ENCODE results near the gene GABRG3.

GABRG3 gene

DNA sequence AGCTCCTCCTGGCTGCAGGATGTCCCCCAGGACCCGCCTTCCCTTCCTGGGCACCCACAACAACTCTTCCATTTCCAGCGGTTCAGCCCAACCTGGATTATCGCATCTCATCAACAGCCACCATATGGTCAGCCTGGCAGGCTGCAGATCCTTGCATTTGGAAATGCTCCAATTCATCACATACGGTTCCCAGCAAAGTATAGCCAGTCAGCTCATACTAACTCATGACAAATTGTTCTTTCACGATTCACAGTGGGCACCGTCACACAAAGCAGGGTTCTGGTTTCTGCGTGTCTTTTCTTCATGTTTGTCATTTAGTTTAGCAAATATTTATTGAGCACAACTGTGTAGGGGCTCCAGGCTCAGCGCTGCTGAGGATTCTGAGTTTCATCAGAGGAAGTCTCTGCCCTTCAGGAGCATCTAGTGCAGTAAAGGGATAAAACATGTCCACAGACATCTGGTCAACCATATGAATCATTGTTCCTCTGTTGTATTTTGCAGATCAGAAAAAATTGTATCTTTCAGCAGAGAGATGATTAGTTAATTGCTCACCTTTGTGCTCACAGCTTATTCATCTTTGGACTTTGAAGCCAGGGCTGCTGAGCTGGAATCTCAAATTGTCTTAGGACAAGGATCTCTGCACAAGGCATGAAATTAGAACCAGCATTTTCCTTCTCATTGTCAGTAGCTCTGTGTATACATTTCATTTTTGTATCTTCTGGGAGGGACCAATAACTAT is 125.1 kb downstream of the GABRG3 start:
- peak; percentile 13 to 20 for DNase-seq (ENCODE audit: low read depth in 2 of 2)

DNA sequence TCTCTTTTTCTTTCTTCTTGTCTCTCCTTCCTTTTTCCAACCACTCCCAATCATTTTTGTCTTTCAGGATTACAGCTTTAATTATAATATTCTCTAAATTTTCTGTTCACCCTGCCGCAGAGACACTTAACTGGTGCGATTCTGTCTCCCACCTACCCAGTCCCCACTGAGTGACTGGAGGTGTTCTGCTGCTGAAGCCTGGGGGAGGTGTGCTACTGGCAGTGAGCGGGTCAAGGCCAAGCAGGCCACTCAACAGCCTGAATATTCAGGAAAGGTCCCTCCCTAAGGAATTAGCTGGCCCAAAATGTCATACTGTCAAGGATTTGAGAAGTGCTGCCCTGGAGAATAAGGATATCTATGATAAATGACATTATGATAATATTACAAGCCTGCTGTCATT is 126.5 kb downstream of the GABRG3 start:
- DNase-seq (ENCODE audit: low read depth in 2 of 2), result no peak

DNA sequence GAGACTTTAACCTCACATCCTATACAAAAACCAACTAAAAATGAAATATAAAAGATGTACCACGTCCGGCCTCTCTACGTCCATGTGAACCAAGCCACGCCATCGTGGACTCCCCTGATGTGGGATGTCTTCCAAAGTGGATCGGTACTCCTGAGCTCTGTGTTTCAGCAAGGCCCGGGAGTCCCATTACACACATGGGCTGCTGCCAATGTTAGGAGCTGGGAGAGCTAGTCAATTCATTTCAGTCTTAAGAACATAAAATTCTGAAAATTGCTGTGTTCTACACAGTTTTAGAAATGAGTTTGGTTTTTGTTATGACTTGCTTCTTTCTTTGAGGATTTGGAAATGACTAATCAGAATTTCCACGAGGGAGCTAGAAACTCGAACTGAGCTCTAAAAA is 131.0 kb downstream of the GABRG3 start:
- no peak for DNase-seq (ENCODE audit: low read depth in 2 of 2)

DNA sequence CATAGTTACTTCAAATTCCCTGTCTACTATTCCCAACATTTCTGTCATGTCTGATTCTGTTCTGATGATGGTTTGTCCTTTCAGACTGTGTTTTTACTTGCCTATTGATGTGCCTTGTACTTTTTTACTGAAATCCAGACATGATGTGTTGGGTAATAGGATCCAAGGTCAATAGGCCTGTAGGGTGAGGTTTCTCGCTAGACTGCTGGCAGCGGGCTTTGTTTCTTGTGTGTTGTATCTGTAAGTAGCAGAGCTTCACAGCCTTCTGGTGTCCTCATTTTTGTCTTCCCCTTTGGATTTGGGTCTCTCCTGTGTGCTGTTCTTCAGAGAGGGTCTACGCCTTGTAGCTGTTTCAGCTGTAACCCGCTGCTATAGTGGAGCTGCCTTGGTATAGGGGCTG is 140.3 kb downstream of the GABRG3 start:
- DNase-seq (ENCODE audit: low read depth in 2 of 2), result no peak

DNA sequence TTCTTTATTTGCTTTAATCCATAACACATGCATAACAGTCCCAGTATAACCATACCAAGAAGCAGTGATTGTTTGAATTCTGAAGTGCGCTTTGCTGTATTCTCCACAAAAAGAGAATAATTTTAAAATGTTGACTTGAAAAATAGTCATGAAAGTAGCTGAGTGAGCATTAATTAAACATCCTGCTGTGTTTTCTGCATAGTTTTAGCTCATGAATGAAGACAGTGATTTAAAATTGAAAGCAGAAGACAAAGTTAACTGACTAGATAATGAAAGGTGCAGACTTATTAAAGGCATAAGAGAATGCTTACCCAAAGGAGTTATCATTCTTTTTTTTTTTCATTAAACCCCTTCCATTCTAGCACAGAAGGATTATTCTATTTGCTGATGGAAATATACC is 143.5 kb downstream of the GABRG3 start:
- no peak for DNase-seq (ENCODE audit: low read depth in 2 of 2)

DNA sequence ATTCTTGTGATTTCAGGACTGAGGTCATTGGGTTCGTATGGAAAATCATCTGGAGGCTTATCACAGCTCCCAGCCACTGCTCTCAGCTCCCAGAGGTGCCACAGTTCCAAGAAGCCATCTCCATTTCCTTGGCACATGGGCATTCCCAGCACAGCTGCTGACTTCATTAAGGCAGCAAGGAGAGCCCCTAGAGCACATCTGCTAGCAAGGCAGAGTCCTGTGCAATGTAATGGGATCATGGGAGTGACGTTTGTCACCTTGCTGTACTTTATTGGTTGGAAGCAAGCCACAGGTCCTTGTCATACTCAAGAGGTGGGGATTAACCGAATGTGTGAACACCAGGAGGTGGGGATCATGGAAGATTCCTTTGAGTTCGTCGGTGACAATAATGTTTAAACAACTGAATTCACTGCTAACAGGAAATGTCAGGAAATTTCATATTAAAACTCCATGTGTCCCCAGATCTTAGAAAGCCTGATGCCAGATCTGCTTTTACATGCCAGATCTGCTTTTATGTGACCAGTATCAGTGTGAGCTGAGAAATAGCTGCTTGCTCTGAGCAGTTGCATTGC is 148.8 kb downstream of the GABRG3 start:
- no peak for DNase-seq (ENCODE audit: low read depth in 2 of 2)

DNA sequence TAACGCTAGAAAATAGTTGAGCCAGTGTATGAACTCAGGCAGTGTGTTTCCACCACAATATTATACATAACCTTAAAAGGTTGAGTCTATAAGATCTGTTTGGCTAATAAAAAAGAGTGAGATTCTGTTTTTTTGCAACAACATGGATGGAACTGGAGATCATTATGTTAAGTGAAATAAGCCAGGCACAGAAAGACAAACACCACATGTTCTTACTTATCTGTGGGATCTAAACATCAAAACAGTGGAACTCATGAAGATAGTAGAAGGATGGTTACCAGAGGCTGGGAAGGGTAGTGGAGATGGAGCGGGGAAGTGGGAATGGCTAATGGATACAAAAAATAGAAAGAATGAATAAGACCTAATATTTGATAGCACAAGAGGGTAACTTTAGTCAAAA is 150.7 kb downstream of the GABRG3 start:
- DNase-seq (ENCODE audit: low read depth in 2 of 2), result no peak

DNA sequence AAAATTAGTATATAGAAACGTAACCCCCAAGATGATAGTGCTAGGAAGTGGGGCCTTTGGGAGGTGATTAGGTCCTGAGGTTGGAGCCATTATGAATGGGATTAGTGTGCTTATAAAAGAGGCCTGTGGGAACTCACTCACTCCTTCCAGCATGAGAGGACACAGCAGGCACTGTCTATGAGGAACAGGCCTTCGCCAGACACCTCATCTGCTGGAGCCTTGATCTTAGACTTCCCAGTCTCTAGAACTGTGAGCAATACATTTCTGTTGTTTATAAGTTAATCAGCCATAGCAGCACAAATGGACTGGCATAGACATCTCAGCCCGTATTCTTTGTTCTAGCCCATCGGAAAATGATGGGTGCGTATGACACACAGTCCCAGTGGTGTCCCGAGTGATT is 152.3 kb downstream of the GABRG3 start:
- no peak for DNase-seq (ENCODE audit: low read depth in 2 of 2)

DNA sequence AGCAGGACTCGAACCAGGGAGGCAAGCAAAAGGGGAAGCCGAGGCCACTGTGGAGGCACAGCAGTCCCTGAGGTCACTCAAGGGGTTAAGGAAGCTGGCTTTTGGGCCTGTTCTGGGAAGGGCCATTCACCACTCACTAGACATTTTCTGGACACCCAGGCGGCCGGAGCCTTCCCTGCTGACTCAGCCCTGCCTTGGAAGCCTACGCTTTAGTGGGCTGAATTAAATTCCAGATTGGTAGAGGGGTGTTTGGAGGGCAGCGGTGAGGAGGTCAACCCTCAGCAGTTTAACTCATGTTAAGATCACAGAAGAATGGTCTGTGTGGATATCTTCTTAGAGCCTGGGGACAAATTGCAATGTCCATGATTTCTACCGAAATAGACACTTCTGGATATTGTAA is 152.8 kb downstream of the GABRG3 start:
- no peak for DNase-seq (ENCODE audit: low read depth in 2 of 2)

DNA sequence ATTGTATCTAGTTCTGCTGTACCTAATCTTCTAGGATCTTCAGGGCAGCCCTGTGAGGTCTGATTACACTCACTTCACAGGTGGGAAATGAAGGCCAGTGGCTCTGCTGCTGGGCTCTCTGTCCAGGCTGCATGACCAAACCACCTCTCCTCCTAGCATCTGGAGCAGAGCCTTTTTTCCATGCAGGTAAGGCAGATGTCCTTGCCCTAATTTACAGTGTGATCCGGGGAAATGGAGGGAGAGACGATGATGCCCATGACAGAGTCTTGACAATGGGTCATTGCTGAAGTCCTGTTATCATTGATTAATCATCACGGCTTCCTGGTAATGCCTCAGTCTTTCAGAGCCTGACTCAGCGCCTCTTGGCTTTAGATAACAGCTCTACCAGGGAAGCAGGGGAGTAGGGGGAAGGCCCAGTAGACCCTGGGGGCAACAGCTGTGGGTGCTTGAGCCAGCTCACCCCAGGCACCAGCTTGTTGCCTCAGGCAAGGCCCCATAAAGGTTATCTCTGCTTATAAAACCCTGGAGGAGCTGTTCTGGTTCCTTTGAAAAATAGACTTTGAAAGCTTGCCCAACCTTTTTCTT is 153.4 kb downstream of the GABRG3 start:
- no peak for DNase-seq (ENCODE audit: low read depth in 2 of 2)

DNA sequence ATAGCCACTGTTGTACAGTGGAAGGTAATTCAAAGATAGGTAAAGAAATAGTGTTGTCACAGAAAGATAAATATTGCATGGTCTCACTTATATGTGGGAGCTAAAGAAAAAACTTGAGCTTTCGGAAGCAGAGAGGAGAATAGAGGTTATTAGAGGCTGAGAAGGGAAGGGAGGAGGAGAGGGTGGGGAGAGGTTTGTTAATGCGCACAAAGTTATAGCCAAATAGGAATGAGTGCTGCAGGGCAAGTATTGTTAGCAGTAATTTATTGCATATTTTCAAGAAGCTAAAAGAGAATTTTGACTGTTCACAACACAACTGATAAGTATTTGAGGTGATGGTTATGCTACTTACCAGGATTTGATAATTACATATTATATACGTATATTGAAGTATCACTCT is 154.2 kb downstream of the GABRG3 start:
- no peak for DNase-seq (ENCODE audit: low read depth in 2 of 2)

DNA sequence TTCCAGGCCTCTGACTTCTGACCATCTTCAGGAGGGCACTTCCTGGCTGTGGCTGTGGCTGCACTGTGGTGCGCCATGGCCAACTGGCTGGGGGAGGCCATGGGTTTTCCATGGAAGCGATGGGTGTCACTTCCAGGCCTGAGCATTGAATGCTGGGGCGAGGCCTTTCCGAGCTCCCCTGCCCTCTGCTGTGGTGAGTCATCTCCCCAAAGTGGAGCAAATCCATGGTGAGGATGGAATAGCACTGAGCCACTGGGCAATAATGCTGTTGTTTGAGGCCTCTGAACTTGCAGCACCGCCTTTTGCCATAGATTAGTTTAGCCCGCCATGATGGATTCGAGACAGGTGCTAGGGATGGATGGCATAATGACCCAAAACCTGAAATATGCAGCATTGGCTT is 155.5 kb downstream of the GABRG3 start:
- DNase-seq (ENCODE audit: low read depth in 2 of 2), result no peak

DNA sequence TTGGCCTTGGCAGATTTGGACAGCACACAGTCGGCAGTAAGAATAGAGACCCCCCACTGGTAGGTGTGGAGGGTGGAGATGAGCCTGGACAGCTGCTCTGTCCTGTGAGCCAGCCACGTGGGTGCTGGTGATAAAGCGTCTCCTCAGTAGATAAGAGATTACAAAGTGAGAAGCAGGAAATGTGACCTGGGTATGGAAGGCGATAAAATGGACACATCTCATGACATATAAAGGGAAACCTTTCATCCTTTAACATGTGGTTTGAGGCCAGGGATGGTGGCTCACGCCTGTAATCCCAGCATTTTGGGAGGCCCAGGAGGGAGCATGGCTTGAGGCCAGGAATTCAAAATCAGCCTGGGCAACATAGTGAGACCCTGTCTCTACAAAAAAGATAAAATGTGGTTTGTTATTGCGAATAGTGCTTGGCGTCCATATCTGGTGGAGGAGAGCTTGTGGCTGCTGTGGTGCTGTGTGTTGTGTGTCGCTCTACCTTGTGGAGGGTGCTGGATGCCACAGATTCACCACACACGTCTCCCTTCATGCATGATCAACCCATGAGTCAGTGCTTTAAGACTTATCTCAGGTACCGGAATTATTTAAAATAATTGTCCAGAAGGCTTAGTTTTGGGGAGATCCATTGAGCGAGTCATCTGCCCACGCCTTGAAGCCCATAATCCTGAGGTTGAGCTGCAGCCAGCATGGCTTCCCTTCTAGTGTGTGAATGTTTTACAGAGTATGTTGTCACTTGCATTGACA is 157.0 kb downstream of the GABRG3 start:
- no peak for DNase-seq (ENCODE audit: low read depth in 2 of 2)

DNA sequence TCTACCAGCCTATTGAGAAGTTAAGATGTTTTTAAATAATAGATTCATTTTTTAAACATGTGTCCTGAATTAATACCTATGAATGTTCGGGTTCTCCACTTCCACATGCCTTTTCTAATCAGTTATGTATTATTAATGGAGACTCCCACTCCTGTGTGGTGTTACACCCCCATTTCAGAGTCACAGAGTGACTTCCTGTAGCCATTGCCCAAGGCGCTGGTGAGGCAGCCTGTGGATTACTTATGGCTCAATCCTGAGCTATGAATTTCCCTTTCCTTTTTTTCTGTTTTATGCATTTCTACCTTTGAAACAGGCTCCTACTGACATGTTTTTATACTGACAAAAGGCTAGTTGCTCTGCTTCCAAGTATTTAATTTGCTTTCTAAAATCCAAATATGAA is 162.3 kb downstream of the GABRG3 start:
- DNase-seq (ENCODE audit: low read depth in 2 of 2), result no peak

DNA sequence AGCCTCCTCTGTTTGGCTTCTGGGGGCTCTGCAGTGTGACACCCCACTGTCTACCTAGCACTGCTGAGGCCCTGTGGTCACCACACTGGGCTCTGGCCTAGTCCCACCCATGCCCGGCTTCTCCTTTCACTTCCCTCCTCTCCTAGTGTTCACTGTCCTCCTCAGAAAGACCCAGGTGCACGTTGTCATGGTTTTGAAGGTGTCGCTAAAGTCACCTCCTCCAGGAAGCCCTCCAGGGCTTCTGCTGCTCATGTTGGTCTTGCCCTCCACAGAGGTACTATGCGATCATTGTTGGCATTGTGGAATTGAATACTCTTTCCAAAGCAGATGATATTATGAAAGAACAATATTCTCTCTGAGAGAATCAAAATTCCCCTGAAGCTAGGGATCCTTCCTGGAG is 163.5 kb downstream of the GABRG3 start:
- DNase-seq (ENCODE audit: low read depth in 2 of 2), result no peak

DNA sequence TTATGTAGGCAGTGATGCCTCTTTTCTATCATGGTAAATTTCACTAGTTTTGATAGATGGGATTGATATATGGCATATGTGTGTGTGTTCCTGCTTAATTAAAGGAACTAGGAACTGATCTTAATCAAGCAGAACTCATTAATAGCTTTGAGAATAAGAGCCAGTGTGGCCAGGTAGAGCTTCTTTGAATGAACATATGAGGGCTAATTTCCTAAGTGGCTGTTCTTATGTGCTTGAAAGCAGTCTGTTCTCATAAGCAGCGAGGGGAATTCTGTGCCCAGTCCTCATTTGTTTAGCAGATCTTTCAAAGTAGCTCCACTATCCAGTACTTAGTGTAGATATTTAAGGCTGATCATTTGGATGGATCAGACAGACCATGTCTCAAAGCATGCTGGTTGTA is 164.2 kb downstream of the GABRG3 start:
- DNase-seq (ENCODE audit: low read depth in 2 of 2), result no peak

DNA sequence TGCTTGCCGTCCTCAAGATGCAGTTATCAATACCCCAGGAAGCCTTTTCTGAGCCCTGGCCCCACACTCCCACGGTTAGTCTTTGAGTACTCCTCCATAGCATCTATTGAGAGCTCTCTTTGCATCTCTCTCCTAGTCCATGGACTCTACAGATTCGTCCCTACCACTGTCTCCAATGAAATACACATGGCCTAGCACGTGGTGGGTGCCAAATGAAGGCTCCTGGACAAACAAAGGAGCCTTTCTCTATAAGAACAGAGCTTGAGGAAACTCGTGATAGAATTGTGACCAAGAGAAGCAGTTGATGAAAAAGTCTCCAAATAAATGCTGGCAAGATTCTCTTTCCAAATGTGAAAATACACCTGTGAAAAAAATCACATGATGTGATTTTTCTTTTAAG is 166.1 kb downstream of the GABRG3 start:
- DNase-seq (ENCODE audit: low read depth in 2 of 2), result no peak

DNA sequence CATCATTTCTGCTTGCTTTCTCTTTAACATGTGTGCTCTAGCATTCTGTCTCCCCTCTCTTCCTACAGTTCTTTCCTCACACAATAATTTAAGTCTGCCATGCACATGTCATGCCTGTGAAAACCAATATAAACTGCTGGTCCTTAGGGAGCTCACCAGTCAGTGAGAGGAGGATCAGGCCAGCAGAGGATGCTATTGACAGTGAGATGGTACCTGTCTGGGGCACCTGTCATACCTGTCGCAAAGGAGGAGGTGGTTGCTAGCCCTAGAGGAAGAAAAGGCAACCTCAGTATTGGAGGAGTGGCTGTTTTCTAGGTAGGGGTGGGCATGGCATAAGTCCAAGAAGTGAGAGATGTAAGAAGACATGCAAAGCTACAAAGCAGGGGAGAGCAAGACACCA is 194.6 kb downstream of the GABRG3 start:
- DNase-seq (ENCODE audit: low read depth in 2 of 2), result no peak

DNA sequence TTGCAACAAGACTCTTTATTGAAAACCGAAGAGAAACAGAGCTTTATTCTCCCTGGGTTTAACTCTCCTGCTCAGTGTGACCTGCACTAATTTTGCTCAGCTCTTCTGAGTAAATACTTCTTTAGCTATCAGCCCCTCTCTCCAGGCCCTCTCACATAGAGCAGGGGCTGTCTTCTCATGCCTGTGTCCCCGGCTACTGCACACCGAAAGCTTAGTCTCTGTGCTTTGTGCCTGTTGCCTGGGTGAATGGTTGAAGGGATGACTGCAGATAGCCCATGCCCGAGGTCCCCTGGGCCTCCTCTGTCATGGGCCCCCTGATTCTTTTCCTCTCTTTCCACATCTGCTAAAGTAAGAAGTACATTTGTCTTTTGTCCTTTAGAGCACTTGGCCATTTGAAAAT is 195.9 kb downstream of the GABRG3 start:
- DNase-seq (ENCODE audit: low read depth in 2 of 2), result no peak

DNA sequence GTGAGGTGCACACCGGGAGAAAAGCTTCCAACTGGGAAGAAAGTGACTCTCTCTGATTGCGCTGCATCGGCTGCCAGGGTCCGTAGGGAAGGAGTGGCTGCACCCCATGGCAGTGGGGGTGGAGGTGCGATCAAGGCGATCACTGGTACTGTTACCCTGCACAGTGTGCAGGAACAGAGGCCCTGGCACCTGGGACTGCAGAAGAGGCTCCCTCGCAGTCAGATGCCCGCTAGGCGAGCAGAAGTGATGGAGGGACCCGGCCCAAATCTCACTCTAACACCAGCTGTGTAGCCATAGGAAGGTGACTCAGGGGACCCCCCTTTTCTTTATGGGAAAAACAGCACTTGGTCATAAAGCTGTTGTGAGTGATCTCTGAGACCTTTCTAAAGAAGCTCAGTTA is 196.8 kb downstream of the GABRG3 start:
- no peak for DNase-seq (ENCODE audit: low read depth in 2 of 2)

DNA sequence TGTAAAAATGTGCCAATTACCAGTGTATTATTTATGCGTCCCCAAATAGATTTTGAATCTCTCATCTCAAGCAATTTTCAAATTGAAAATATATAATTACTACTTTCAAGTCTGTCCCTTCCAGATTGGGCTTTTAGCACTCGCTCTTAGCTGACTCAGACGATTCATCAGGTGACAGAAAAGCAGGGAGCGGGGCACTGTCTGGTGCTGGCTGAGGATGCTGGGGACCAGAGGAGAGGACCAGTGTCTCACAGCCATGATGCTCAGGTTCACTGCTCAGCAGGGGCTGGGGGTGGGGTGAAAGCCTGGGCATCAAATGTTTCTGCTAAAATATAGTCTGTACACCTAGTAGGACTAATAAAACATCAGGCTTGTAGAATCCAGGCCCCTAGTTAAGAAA is 199.9 kb downstream of the GABRG3 start:
- no peak for DNase-seq (ENCODE audit: low read depth in 2 of 2)

DNA sequence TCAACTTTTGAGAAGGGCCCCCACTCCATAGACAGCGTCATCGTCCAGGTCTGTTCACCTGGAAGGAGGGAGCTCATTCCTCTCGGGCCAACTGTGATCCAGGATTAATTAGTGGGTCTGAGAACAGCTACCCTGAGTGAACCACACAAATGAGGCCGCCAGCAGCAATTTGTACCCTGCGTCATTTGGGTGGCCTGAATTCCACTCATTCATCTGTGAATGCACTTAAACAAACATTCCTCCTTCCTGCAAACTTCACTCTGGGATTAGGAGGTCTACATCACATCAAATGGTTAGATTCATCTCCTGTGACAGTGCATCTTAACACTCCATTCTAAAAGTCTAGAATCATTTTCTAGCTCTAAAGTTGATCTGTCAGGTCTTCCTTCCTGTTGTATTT is 201.8 kb downstream of the GABRG3 start:
- DNase-seq (ENCODE audit: low read depth in 2 of 2), result no peak

Measured in fibroblast of skin of left quadriceps (primary cell).